Urothelium cell line (cell line): ENCODE results near the gene MRPL55.

Experiments used
- DNase-seq: peaks from one replicate; pipeline ENCODE4 v3.0.0; 2011; ENCODE audit warnings: low spot score, mixed read lengths
- FAIRE-seq: peaks from 2 replicates; lab custom pipeline; 2011; peaks lifted over from hg19 to GRCh38; lab: Jason Lieb, UNC

Gene MRPL55

GRCh38 chr1:228088586-228089498 is 20.3 kb downstream of the MRPL55 start:
- FAIRE-seq (no peak), DNase-seq (no peak)

GRCh38 chr1:228087771-228088251 is 21.3 kb downstream of the MRPL55 start:
- no peak for FAIRE-seq
- DNase-seq, result peak; percentile 74

GRCh38 chr1:228085287-228085951 is 23.7 kb downstream of the MRPL55 start:
- no peak for FAIRE-seq
- DNase-seq, result no peak

DNA sequence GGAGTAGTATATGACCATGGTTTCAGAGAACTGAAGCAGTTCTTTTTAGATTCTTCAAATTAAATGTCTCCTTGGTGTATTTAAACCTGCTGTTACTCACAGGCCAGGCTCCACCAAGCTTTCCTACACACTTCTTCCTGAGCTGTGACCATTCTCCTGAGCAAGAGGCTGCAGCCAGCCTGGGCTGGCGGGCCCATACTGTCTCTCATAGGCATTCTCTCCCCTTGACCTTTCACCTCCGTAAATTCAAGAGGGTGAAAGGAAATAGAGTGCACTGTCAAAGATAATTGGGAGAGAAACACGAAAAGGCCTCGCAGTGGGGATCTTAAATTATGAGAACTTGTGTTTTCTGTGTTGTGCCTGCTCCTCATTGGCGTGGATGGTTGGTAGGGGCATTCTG is 24.3 kb downstream of the MRPL55 start:
- no peak for FAIRE-seq
- no peak for DNase-seq

DNA sequence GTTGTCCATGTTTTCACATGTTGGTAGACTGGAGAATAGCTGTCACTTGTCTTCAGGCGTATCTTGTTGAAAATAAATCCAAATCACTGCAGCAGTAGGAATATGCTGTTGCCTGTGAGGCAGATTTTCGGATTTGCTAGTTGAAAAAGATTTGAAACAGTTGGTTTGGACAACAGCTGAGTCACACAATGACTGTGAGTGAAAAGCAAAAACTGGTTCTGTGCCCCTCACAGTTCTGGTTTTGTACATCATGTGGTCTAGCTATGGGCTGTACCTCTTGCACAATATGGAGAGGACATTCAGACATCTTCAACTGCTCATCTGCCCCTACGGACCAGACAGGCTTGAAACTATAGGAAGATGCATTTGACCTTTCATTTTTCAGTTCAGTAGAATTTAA is 24.8 kb downstream of the MRPL55 start:
- no peak for FAIRE-seq
- DNase-seq, result no peak

- DNase-seq (no peak), FAIRE-seq (no peak)
These were observed 25.2 kb downstream of the MRPL55 start for GRCh38 chr1:228083871-228084278.

- FAIRE-seq (no peak), DNase-seq (peak; percentile 36)
These were observed 25.9 kb downstream of the MRPL55 start for GRCh38 chr1:228082918-228083870.

DNA sequence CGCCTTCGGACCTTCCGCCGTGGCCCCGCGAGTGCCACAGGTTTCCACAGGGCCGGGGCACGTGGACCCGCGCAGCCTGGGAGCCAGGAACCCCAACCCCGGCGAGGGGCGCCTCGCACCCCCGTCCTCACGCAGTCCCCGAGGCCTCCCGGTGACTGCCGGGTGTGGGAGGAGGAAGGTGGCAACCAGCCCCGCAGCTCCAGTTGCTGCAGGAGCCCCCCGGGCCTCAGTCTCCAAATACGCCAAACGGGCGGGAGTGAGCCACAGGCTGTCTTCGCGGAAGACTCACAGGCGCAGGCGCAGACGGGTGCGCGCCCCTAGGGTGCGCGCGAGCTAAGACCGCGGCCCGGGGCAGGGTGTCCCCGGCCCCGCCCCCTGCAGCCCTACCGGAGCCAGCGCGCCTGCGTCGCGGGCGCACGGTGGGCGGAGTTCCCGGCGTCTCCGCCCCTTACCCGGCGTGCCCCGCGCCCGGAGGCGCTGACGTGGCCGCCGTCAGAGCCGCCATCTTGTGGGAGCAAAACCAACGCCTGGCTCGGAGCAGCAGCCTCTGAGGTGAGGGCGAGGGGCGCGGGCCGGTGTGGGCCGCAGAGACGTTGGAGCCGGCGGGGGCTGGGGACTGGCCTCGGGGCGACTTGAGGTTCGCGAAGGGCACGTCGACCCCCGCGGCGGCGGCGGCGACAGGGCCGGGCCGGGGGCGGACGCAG is 26.7 kb downstream of the MRPL55 start, which contains the start of gene ARF1:
TSS of gene ARF1 (plus strand) at position 495 of the 704 bp plus-strand sequence. CDS start 14,407 bp downstream, outside the sequence.
- FAIRE-seq, result peak; percentile 55
- DNase-seq, result peak; percentile 99

- DNase-seq (peak; percentile 30), FAIRE-seq (no peak)
These were observed 27.4 kb downstream of the MRPL55 start for GRCh38 chr1:228081578-228082213.

DNA sequence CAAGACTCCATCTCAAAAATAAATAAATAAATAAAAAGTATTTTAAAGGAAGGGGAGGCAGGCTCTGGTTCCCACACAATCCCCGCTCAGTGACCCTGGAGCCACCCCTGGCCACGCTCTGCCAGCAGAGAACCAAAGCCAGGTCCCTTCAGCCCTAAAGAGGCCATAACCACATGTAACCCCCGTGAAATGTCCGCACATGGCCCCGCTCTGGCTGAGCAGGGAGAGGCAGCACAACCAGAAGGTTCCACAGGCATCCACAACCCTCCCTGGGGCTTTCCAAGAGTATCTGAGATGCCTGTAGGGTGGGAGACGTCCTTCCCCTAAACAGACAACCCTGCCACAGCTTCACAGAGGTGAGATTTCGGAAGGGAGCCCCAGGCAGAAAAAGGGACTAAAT is 28.0 kb downstream of the MRPL55 start:
- DNase-seq (no peak), FAIRE-seq (no peak)

DNA sequence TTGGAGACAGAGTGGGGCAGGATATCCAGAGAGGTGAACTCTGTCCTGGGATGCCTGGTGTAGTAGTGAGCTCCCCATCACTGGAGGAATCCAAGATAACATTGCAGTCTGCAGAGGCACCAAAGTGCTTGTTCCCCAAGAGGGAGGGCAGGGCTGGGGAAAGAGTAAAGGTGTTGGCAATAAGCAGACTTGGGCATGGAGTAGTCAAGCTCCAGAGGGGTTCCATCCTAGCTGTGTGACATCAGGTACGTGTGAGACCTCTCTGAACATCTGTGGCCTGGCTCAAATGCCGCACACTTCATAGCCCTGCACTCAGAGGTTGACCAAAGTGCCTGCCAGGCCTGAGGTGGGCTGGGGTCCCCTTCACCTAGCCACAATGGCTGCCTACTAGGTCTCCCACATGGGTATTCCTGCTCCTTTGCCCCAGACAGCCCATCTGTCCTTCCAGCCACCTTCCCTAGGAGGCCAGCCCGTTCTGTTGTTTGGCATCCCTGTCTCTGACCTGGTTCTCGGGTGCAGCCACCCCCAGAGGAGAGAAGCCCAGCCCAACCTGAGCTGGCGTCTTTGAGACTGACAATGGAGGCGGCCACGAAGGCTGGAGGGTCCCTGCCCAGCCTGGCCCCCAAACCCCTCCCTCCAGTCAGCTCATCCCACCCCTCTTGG is 29.4 kb downstream of the MRPL55 start:
- FAIRE-seq (no peak), DNase-seq (no peak)

- DNase-seq (no peak), FAIRE-seq (no peak)
These were observed 30.1 kb downstream of the MRPL55 start for GRCh38 chr1:228079013-228079412.

DNA sequence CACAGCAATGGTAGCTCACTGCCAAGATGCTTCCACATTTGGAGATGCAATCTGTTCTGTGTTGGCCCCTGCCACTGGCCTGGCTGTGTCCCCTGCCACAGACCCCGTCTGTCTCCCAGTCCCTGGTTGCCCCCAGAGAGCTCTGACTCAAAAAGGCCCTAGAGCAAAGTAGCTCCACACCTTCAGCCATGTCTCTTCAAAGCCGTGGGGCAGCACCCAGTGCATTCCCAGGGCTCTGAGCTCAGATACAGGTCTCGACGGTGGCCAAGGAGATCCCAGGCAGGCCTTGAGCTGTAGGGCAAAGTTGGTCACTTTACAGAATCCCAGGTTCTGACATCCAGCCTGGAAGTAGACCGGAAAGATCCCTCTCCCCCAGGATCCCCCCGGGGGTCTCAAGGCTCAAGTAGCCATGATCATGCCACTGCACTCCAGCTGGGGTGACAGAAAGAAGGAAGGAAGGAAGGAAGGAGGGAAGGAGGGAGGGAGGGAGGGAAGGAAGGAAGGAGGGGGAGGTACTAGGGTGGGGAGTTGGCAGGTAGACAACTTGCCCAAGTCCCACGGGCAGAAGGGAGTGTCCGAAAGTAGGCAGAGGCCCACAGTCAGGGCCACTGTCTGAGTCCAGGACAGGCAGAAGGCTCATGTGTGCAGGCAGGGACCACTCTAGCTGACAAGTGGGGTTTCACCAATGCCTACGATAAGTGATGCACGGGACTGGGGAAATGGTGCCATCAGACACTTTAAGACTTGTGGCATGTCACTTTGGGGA is 31.4 kb downstream of the MRPL55 start:
- FAIRE-seq (no peak), DNase-seq (no peak)

DNA sequence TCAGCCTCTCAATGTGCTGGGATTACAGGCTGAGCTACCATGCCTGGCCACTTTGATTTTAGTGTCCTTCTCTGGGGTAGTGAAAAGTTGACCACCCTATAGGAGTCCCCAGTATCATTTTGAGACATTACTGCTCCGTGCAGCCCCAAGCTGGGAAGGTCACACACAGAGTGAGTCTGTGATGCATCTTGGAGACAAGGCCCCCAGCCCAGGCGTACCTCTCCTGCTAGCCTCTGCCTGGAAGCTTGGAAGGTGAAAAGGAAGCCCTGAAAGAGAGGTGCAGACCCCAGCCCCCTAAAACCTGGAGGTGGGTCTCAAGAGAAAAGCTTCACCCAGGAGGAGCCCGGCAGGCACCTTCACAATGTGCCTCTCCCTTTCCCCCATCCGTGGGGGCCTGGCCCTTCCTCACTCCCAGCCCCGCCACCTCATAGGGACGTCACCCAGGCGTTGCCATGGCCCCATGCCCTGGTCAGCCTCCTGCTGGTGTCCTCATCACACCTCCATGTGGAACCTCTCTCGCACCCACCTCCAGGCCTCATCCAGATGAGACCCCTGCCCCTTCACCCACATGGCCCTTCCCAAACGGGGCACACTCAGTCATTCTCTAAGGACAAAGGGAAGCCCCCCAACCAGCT is 32.2 kb downstream of the MRPL55 start:
- FAIRE-seq (no peak), DNase-seq (no peak)

GRCh38 chr1:228075801-228076271 is 33.3 kb downstream of the MRPL55 start:
- DNase-seq (no peak), FAIRE-seq (no peak)

DNA sequence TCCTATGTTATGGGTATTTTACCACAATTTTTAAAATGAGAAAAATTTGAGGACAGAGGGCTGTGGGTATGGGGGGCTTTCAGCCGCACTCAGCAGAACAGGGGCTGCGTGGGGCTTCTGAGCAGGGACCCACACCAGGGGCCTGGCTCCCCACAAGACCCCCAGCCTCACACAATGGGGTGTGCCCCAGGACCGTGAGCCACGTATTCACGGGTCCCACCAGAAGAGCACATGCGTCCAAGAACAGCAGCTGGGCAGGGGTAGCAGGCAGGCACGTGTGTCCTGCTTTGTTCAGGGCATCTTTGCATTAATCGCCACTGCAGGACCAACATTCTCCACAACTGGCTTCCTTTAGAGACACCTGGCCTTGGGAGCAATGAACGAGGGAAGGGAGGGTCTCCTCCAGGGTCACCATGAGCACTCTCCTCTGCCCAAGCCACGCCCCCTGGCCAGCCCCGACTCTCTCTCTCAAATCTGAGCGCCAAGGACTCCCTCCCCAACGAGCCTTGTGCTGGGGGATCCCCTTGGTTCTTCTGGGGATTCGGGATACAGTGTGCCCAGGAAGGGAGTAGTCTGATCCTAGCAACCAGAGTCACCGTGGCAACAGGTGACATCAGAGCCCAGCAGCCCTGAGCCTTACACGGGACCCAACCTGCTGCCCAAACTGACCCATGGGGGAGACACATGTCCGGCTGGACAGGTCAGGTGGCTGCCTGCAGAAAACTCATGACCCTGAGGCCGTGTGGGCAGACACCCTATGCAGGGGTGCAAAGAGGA is 34.0 kb downstream of the MRPL55 start:
- no peak for FAIRE-seq
- no peak for DNase-seq
